Liver (tissue), 9 donors: Measurements from ENCODE around the gene ECHDC3. TPM values are rescaled to one million over a fixed set of nuclear protein-coding genes. Genes with fewer than 3 reads are reported as not detected.
A peak's percentile ranks its signal among the peaks of the same experiment; 100 is the strongest.

Experiments used
- DNase-seq: peaks from one replicate; pipeline ENCODE4 v3.0.0-alpha.2; 2017; ENCODE audit warnings: low spot score
- H3K27ac ChIP-seq, 2 donors: one replicate each; pipeline ENCODE4 v1.7.0; 2013; ENCODE audit warnings: inconsistent platforms in 2 of 2, low read length in 2 of 2, control low read depth in 1 of 2, low read depth in 1 of 2, mild to moderate bottlenecking in 1 of 2
- H3K27me3 ChIP-seq, 4 donors: one replicate each; pipeline versions ENCODE4 v1.6.1 to v1.7.0; 2013; ENCODE audit warnings: low read length in 3 of 4, inconsistent platforms in 1 of 4, mild to moderate bottlenecking in 1 of 4, moderate library complexity in 1 of 4; ENCODE audit not compliant: control insufficient read depth in 4 of 4, insufficient read depth in 4 of 4
- H3K36me3 ChIP-seq, 4 donors: one replicate each; pipeline versions ENCODE4 v1.6.1 to v1.7.0; 2013; ENCODE audit warnings: low read length in 3 of 4, mild to moderate bottlenecking in 3 of 4, low read depth in 1 of 4, moderate library complexity in 1 of 4; ENCODE audit not compliant: control insufficient read depth in 4 of 4, insufficient read depth in 3 of 4
- H3K4me1 ChIP-seq, 4 donors: one replicate each; pipeline versions ENCODE4 v1.6.1 to v1.7.0; 2013; ENCODE audit warnings: low read length in 3 of 4, mild to moderate bottlenecking in 3 of 4, moderate library complexity in 1 of 4; ENCODE audit not compliant: control insufficient read depth in 4 of 4, insufficient read depth in 4 of 4
- H3K4me3 ChIP-seq, 3 donors: one replicate each; pipeline versions ENCODE4 v1.6.1 to v1.7.0; 2013; ENCODE audit warnings: low read length in 3 of 3, control low read depth in 1 of 3, low read depth in 1 of 3, mild to moderate bottlenecking in 1 of 3
- H3K9ac ChIP-seq, 2 donors: one replicate each; pipeline ENCODE4 v1.7.0; 2013; ENCODE audit warnings: low read length in 2 of 2, mild to moderate bottlenecking in 2 of 2, moderate library complexity in 2 of 2, control low read depth in 1 of 2, low read depth in 1 of 2
- H3K9me3 ChIP-seq, 4 donors: one replicate each; pipeline versions ENCODE4 v1.6.1 to v1.7.0; 2013; ENCODE audit warnings: low read length in 3 of 4; ENCODE audit not compliant: control insufficient read depth in 4 of 4
- FOXA1 ChIP-seq: IDR thresholded peaks from 2 replicates; pipeline ENCODE4 v1.6.1; 2016; ENCODE audit warnings: antibody characterized with exemption
- FOXA2 ChIP-seq: IDR thresholded peaks from 2 replicates; pipeline ENCODE4 v1.6.1; 2016; ENCODE audit warnings: antibody characterized with exemption
- GABPA ChIP-seq, 2 donors: IDR thresholded peaks in 1 of 2; conservative IDR thresholded peaks in 1 of 2; 2 replicates each; pipeline ENCODE4 v1.6.1; 2016; ENCODE audit warnings: antibody characterized with exemption in 2 of 2, mild to moderate bottlenecking in 1 of 2, moderate library complexity in 1 of 2
- HNF4A ChIP-seq, 2 donors: conservative IDR thresholded peaks; 2 replicates each; pipeline ENCODE4 v1.6.1; 2016; ENCODE audit warnings: antibody characterized with exemption in 2 of 2, mild to moderate bottlenecking in 2 of 2
- HNF4G ChIP-seq: IDR thresholded peaks from 2 replicates; pipeline ENCODE4 v1.6.1; 2016; ENCODE audit warnings: antibody characterized with exemption
- JUND ChIP-seq, 2 donors: IDR thresholded peaks; 2 replicates each; pipeline ENCODE4 v1.6.1; 2016; ENCODE audit warnings: antibody characterized with exemption in 2 of 2
- MAX ChIP-seq: IDR thresholded peaks from 2 replicates; pipeline ENCODE4 v1.6.1; 2016; ENCODE audit warnings: antibody characterized with exemption
- NR2F2 ChIP-seq: IDR thresholded peaks from 2 replicates; pipeline ENCODE4 v1.6.1; 2016; ENCODE audit warnings: antibody characterized with exemption
- RAD21 ChIP-seq, 2 donors: IDR thresholded peaks; 2 replicates each; pipeline ENCODE4 v1.6.1; 2016; ENCODE audit warnings: antibody characterized with exemption in 2 of 2, mild to moderate bottlenecking in 2 of 2
- RXRA ChIP-seq, 2 donors: IDR thresholded peaks; 2 replicates each; pipeline ENCODE4 v1.6.1; 2017 to 2018; ENCODE audit warnings: antibody characterized with exemption in 2 of 2, mild to moderate bottlenecking in 1 of 2
- SP1 ChIP-seq: IDR thresholded peaks from 2 replicates; pipeline ENCODE4 v1.6.1; 2018; ENCODE audit warnings: antibody characterized with exemption, mild to moderate bottlenecking
- TAF1 ChIP-seq: conservative IDR thresholded peaks from 2 replicates; pipeline ENCODE4 v1.6.1; 2016; ENCODE audit warnings: antibody characterized with exemption, mild to moderate bottlenecking
- YY1 ChIP-seq: IDR thresholded peaks from 2 replicates; pipeline ENCODE4 v1.6.1; 2016; ENCODE audit warnings: antibody characterized with exemption, mild to moderate bottlenecking
- WGBS: extraction: QIAGEN DNeasy Blood & Tissue Kit; methylation state at CpG from one replicate; pipeline ENCODE4 v1.1.7; 2013; 5-methylcytosine and 5-hydroxymethylcytosine counted together
- polyA plus RNA-seq, 2 donors: library from polyadenylated mRNA; stranded (reverse) in 1 of 2; unstranded in 1 of 2; fragments of 200-250 nt in 1 of 2; fragments of >200 nt in 1 of 2; fragmentation: Nextera tagmentation in 1 of 2; extraction: Ambion mirVana in 1 of 2; gene quantifications; one replicate each; pipeline versions ENCODE4 v1.2.1 to v1.2.3, GENCODE V29; 2013 to 2015
- total RNA-seq, 2 donors: library from RNA; depleted of rRNA; stranded (reverse); fragments of >200 nt; gene quantifications; one replicate each; pipeline ENCODE4 v1.2.3, GENCODE V29; 2014
- TF ChIP-seq, protein P1 (sequence below): IDR thresholded peaks from 2 replicates; pipeline ENCODE4 v1.6.1; 2016; ENCODE audit warnings: antibody characterized with exemption, mild to moderate bottlenecking
- TF ChIP-seq, protein P2 (sequence below): fragments of 150-350 bp; IDR thresholded peaks from 2 replicates; pipeline ENCODE4 v1.5.1; 2017; ENCODE audit warnings: improper control_type of control experiment, low read depth, low read length; ENCODE audit not compliant: missing input control
- donor health status: healthy.
- donor health status: healthy.
- donor health status: healthy.
- donor health status: healthy.
- donor health status: healthy.

Gene ECHDC3
- total and polyA plus RNA-seq, 4 donors = 6.1 to 144 (median 97.3) TPM

GRCh38 chr10:11793762-11794479, 51.7 kb downstream of the ECHDC3 start:
- Histone ChIP-seq H3K27me3 (no peaks in the 10 kb centered on the region), H3K4me1 (peaks cover 3 to 11% (median 8%) of the 10 kb centered on the region in 4 donors), H3K4me3 (no peak overlapping the region), H3K9ac (no peak overlapping the region), H3K9me3 (no peaks in the 10 kb centered on the region), H3K27ac (peak overlapping the region; percentile 71 to 73), H3K36me3 (no peaks in the 10 kb centered on the region)
- WGBS = 46% methylated on average over 12 of the region's 12 CpGs
- TF ChIP-seq FOXA1 (no peak), YY1 (peak; percentile 28), HNF4G (no peak), JUND (IDR thresholded peaks at IDR 0.05) (no peak), NR2F2 (peak; percentile 20), RXRA (IDR thresholded peaks at IDR 0.05) (peak in 1 of 2 donors; percentile 67), FOXA2 (no peak), GABPA (IDR thresholded peaks at IDR 0.05 in 1 of 2, conservative IDR thresholded peaks at IDR 0.05 in 1 of 2) (no peak), SP1 (peak; percentile 54), RAD21 (IDR thresholded peaks at IDR 0.05) (peak in 1 of 2 donors; percentile 28), HNF4A (conservative IDR thresholded peaks at IDR 0.05) (peak; percentile 67 to 71)
- TF ChIP-seq, protein P1, sequence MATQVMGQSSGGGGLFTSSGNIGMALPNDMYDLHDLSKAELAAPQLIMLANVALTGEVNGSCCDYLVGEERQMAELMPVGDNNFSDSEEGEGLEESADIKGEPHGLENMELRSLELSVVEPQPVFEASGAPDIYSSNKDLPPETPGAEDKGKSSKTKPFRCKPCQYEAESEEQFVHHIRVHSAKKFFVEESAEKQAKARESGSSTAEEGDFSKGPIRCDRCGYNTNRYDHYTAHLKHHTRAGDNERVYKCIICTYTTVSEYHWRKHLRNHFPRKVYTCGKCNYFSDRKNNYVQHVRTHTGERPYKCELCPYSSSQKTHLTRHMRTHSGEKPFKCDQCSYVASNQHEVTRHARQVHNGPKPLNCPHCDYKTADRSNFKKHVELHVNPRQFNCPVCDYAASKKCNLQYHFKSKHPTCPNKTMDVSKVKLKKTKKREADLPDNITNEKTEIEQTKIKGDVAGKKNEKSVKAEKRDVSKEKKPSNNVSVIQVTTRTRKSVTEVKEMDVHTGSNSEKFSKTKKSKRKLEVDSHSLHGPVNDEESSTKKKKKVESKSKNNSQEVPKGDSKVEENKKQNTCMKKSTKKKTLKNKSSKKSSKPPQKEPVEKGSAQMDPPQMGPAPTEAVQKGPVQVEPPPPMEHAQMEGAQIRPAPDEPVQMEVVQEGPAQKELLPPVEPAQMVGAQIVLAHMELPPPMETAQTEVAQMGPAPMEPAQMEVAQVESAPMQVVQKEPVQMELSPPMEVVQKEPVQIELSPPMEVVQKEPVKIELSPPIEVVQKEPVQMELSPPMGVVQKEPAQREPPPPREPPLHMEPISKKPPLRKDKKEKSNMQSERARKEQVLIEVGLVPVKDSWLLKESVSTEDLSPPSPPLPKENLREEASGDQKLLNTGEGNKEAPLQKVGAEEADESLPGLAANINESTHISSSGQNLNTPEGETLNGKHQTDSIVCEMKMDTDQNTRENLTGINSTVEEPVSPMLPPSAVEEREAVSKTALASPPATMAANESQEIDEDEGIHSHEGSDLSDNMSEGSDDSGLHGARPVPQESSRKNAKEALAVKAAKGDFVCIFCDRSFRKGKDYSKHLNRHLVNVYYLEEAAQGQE = no peak
- TF ChIP-seq, protein P2, sequence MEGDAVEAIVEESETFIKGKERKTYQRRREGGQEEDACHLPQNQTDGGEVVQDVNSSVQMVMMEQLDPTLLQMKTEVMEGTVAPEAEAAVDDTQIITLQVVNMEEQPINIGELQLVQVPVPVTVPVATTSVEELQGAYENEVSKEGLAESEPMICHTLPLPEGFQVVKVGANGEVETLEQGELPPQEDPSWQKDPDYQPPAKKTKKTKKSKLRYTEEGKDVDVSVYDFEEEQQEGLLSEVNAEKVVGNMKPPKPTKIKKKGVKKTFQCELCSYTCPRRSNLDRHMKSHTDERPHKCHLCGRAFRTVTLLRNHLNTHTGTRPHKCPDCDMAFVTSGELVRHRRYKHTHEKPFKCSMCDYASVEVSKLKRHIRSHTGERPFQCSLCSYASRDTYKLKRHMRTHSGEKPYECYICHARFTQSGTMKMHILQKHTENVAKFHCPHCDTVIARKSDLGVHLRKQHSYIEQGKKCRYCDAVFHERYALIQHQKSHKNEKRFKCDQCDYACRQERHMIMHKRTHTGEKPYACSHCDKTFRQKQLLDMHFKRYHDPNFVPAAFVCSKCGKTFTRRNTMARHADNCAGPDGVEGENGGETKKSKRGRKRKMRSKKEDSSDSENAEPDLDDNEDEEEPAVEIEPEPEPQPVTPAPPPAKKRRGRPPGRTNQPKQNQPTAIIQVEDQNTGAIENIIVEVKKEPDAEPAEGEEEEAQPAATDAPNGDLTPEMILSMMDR = peak; percentile 11
- no peak for DNase-seq

- no peaks in the 10 kb centered on the region for H3K36me3 ChIP-seq
- H3K4me1 ChIP-seq = peaks cover 3 to 11% (median 8%) of the 10 kb centered on the region in 4 donors
- TF ChIP-seq NR2F2 (peak; percentile 2), TAF1 (no peak), MAX (no peak)
- H3K9ac ChIP-seq = no peak overlapping the region
- WGBS = 85% methylated on average over 5 of the region's 5 CpGs
- no peak for DNase-seq
- H3K4me3 ChIP-seq = no peak overlapping the region
- H3K27me3 ChIP-seq = no peaks in the 10 kb centered on the region
- H3K27ac ChIP-seq = no peak overlapping the region
- no peaks in the 10 kb centered on the region for H3K9me3 ChIP-seq
Observed at GRCh38 chr10:11794566-11794965, 52.4 kb downstream of the ECHDC3 start.
